ENCODE data around the gene PTPN3.

GRCh38 chr9:109399258-109399767, 98.8 kb downstream of the PTPN3 start:
- TF ChIP-seq CTCF (IDR thresholded peaks at IDR 0.05) (no peak), POLR2A (IDR thresholded peaks at IDR 0.05) (no peak)

Measured in esophagus squamous epithelium (tissue), 4 donors.